ENCODE data around the gene ZNF205. TPM values are rescaled to one million over a fixed set of nuclear protein-coding genes. Genes with fewer than 3 reads are reported as not detected.

The ZNF205 gene
- total and polyA plus RNA-seq, 2 donors (not counting 1 experiment from before 2014, with no cell fraction given): not detected

DNA sequence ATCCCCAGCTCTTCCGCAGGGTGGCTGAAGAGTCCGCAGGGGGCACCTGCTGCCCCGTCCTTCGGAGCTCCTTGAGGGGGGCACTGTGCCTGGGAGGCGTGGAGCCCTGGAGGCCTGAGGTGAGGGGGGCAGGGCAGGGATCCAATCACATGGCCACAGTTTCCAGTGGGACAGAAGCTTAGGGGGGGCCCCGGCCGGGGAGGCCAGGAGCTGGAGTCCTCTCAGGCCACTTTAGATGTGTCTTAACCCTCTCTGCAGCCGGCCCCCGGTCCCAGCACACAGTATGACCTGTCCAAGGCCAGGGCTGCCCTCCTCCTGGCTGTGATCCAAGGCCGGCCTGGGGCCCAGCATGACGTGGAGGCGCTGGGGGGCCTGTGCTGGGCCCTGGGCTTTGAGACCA lies 33.3 kb downstream of the ZNF205 start:
- no peak for DNase-seq
- H3K27ac Mint-ChIP-seq: no peak overlapping the region
- intact Hi-C loops (cut with micrococcal nuclease): no loop called here
- H3K36me3 ChIP-seq (replicated peaks in 1 of 2; ENCODE audit: control extremely low read depth in 1 of 2, control insufficient read depth in 1 of 2, extremely low read depth in 1 of 2, insufficient read depth in 2 of 2, low read length in 1 of 2): peaks cover 0 to 20% of the 10 kb centered on the region in 2 experiments
- no peak for TF ChIP-seq EZH2 (IDR thresholded peaks at IDR 0.05; ENCODE audit: borderline replicate concordance, insufficient read depth, low read depth, low read length, poor library complexity, severe bottlenecking)
- TF ChIP-seq, protein P1, sequence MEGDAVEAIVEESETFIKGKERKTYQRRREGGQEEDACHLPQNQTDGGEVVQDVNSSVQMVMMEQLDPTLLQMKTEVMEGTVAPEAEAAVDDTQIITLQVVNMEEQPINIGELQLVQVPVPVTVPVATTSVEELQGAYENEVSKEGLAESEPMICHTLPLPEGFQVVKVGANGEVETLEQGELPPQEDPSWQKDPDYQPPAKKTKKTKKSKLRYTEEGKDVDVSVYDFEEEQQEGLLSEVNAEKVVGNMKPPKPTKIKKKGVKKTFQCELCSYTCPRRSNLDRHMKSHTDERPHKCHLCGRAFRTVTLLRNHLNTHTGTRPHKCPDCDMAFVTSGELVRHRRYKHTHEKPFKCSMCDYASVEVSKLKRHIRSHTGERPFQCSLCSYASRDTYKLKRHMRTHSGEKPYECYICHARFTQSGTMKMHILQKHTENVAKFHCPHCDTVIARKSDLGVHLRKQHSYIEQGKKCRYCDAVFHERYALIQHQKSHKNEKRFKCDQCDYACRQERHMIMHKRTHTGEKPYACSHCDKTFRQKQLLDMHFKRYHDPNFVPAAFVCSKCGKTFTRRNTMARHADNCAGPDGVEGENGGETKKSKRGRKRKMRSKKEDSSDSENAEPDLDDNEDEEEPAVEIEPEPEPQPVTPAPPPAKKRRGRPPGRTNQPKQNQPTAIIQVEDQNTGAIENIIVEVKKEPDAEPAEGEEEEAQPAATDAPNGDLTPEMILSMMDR (IDR thresholded peaks at IDR 0.05): no peak
- H3K9ac ChIP-seq (ENCODE audit: low read length): no peak overlapping the region
- ChIA-PET CTCF (interaction anchor here (3.2 kb wide), 1 partner anchor 12 kb away, joined by 17 read pairs; the partner anchor contains the start of gene ZNF213), POLR2A (interaction anchor here (1.9 kb wide), 1 partner anchor 11 kb away, joined by 5 read pairs; the partner anchor contains the start of gene ZNF213)
- H4K20me1 ChIP-seq (ENCODE audit: control insufficient read depth, insufficient read depth, low read length, poor library complexity, severe bottlenecking): no peaks in the 10 kb centered on the region
- H3K27me3 Mint-ChIP-seq: no peaks in the 10 kb centered on the region
- H3K9me3 ChIP-seq (ENCODE audit: control extremely low read depth in 1 of 3, control insufficient read depth in 2 of 3, insufficient read depth in 1 of 3, low read length in 2 of 3): no peaks in the 10 kb centered on the region
- no peaks in the 10 kb centered on the region for H3K27me3 ChIP-seq (replicated peaks in 1 of 4; ENCODE audit: control extremely low read depth in 1 of 4, control insufficient read depth in 3 of 4, insufficient read depth in 4 of 4, low read length in 3 of 4)
- no peak overlapping the region for H3K4me3 ChIP-seq (ENCODE audit: control extremely low read depth in 1 of 5, extremely low read depth in 1 of 5, insufficient read depth in 1 of 5, low read depth in 2 of 5, low read length in 4 of 5)
- H3K4me3 Mint-ChIP-seq: no peak overlapping the region
- 87% methylated on average over 12 of the region's 12 CpGs for WGBS (ENCODE audit: insufficient coverage)
- H3K4me2 ChIP-seq (replicated peaks; ENCODE audit: low read depth, low read length, poor library complexity, severe bottlenecking): no peak overlapping the region
- peaks cover 11 to 15% of the 10 kb centered on the region in 2 donors for H3K4me1 ChIP-seq (ENCODE audit: control insufficient read depth in 2 of 2, insufficient read depth in 2 of 2, low read length in 2 of 2)
- no peak for ATAC-seq (ENCODE audit: low read depth)
- no peak overlapping the region for H3K27ac ChIP-seq (ENCODE audit: low read length in 2 of 2)
- H3K4me1 Mint-ChIP-seq: peaks cover 13% of the 10 kb centered on the region
- H3K9me3 Mint-ChIP-seq (ENCODE audit: insufficient read depth): no peaks in the 10 kb centered on the region
- H3K79me2 ChIP-seq (ENCODE audit: control insufficient read depth, insufficient read depth, low read length): peaks cover 4% of the 10 kb centered on the region
- no peak overlapping the region for H2AFZ ChIP-seq (ENCODE audit: insufficient read depth, low read depth, low read length, poor library complexity, severe bottlenecking)

DNA sequence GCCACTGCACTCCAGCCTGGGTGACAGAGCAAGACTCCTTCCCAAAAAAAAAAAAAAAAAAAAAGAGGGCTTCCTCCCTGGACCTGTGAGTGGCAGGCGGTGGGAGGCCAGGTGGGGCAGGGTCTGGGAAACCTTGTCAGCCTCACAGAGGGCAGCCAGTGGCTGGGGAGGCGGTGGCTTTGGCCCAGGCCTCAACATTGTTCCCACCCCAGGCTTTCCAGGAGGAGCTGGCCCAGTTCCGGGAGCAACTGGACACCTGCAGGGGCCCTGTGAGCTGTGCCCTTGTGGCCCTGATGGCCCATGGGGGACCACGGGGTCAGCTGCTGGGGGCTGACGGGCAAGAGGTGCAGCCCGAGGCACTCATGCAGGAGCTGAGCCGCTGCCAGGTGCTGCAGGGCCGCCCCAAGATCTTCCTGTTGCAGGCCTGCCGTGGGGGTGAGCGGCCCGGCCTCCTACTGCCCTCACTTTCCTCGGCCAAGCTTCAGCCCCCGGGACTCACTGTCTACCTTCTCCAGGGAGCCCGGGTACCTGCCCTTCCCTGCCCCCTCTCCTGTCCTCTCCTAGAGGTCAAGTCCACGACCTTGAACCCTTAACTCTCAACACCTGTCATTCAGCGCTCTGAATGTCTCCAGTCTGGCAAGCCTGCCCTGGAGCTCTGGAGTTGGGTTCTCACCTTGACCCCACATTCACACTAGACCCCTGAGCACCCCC lies 34.8 kb downstream of the ZNF205 start:
- no peak overlapping the region for H2AFZ ChIP-seq (ENCODE audit: insufficient read depth, low read depth, low read length, poor library complexity, severe bottlenecking)
- no peaks in the 10 kb centered on the region for H3K9me3 Mint-ChIP-seq (ENCODE audit: insufficient read depth)
- H3K79me2 ChIP-seq (ENCODE audit: control insufficient read depth, insufficient read depth, low read length): peaks cover 3% of the 10 kb centered on the region
- no peak overlapping the region for H3K27ac ChIP-seq (ENCODE audit: low read length in 2 of 2)
- no peaks in the 10 kb centered on the region for H3K27me3 Mint-ChIP-seq
- H3K36me3 ChIP-seq (replicated peaks in 1 of 2; ENCODE audit: control extremely low read depth in 1 of 2, control insufficient read depth in 1 of 2, extremely low read depth in 1 of 2, insufficient read depth in 2 of 2, low read length in 1 of 2): peaks cover 0 to 8% of the 10 kb centered on the region in 2 experiments
- peaks cover 21% of the 10 kb centered on the region for H3K4me1 Mint-ChIP-seq
- no peak overlapping the region for H3K4me3 ChIP-seq (ENCODE audit: control extremely low read depth in 1 of 5, extremely low read depth in 1 of 5, insufficient read depth in 1 of 5, low read depth in 2 of 5, low read length in 4 of 5)
- TF ChIP-seq, protein P1 (IDR thresholded peaks at IDR 0.05): no peak
- TF ChIP-seq EZH2 (IDR thresholded peaks at IDR 0.05; ENCODE audit: borderline replicate concordance, insufficient read depth, low read depth, low read length, poor library complexity, severe bottlenecking): no peak
- H3K9me3 ChIP-seq (ENCODE audit: control extremely low read depth in 1 of 3, control insufficient read depth in 2 of 3, insufficient read depth in 1 of 3, low read length in 2 of 3): peaks cover 0 to 3% (median 0%) of the 10 kb centered on the region in 3 donors
- intact Hi-C loops (cut with micrococcal nuclease): no loop called here
- POLR2A ChIA-PET: interaction anchor here (0.7 to 3.8 kb wide), 4 partner anchors 11 to 33 kb away, joined by 5 to 31 read pairs (median 7); partner anchors contain the start of gene ZNF213
- peaks cover 18 to 29% of the 10 kb centered on the region in 2 donors for H3K4me1 ChIP-seq (ENCODE audit: control insufficient read depth in 2 of 2, insufficient read depth in 2 of 2, low read length in 2 of 2)
- no peak overlapping the region for H3K27ac Mint-ChIP-seq
- H4K20me1 ChIP-seq (ENCODE audit: control insufficient read depth, insufficient read depth, low read length, poor library complexity, severe bottlenecking): no peaks in the 10 kb centered on the region
- H3K4me3 Mint-ChIP-seq: no peak overlapping the region
- 94% methylated on average over 16 of the region's 16 CpGs for WGBS (ENCODE audit: insufficient coverage)
- H3K9ac ChIP-seq (ENCODE audit: low read length): no peak overlapping the region
- no peak for DNase-seq
- CTCF ChIA-PET: interaction anchor here (0.8 to 5.2 kb wide), 7 partner anchors 13 to 119 kb away, joined by 3 to 42 read pairs (median 4); partner anchors contain the start of gene ZNF213
- no peak for ATAC-seq (ENCODE audit: low read depth)
- no peak overlapping the region for H3K4me2 ChIP-seq (replicated peaks; ENCODE audit: low read depth, low read length, poor library complexity, severe bottlenecking)
- H3K27me3 ChIP-seq (replicated peaks in 1 of 4; ENCODE audit: control extremely low read depth in 1 of 4, control insufficient read depth in 3 of 4, insufficient read depth in 4 of 4, low read length in 3 of 4): no peaks in the 10 kb centered on the region

Measured in B cell (primary cell).